Activated T-cell treated with anti-CD3 and anti-CD28 coated beads, Interleukin-2, amount 50 U/mL, for 48 hours (primary cell): Measurements from ENCODE around the gene ABHD5.

Source experiments
- DNase-seq, 2 experiments: peaks; one replicate each; pipeline ENCODE4 v3.0.0-alpha.2; 2020

Gene ABHD5

DNA sequence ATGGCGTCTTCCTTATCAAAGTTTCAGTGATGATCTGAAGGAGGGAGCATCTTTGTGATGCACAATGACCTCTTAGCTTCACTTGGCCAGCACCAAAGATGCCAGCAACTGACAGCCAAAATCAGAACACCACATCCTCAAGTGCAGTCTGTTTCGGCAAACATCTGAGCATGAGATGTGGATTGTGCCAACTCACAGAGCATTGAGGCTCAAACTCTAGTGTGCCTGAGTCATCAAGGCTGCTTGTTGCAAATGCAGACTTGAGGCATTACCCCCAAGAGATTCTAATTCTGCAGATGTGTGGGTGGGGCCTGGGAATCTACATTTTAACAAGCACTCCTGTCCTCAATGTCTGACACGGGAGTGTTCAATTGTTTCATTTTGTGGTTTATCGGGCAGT, 35.8 kb downstream of the ABHD5 start:
- no peak for DNase-seq

DNA sequence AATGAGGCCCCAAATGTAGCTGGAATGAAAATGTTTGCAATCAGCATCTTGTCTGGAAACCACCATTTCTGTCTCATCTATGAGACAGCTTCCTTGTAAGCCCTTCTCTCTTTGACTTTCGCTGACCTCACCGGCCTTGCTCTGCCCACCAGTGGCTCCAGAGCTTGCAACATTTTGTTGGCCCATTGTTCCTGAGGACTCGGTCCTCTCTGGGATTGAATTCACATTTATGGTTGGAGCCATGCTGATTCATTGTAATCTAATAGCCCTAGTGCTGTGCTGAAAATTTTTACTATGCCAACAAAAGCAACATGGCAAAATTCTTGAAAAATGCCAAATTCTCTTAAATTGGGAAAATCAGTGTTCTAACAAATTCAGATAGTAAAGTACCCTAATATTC, 37.2 kb downstream of the ABHD5 start:
- no peak for DNase-seq

DNA sequence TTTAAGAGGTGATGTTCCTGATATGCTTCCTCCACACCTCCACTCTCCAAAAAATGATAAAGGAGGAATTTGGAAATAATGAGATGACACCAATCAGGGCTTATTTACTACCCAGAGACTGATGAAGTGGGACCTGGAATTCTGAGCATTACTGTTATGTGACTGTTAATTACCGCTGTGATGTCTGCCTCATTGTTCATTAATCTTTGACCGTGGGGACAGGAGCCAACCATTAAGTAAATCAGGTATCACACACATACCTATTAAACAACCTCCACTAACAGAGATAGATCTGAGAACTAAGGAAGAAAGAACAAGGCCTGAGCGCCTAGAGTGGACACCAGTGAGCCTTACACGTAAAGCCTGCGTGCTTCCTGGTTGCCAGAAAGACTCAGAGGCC, 37.7 kb downstream of the ABHD5 start:
- DNase-seq = no peak

DNA sequence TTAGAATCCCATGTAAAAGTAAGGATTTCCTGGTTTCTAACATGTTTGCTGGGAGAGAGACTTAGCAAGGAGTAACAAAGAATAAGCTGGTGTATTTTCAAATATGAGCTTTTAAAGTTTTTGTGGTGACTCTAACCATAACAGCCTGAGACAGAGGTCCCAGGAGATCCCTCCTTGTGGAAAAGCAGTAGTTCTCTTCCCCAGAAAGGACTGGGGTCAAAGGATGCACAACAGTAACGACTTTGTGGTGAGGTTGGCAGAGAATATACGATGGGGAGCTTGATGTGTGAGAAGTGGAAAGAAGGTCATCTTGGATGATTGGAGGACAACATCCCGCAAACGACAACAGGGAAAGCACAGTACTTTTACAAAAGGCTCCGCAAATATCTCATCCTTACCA, 38.2 kb downstream of the ABHD5 start:
- DNase-seq = no peak

DNA sequence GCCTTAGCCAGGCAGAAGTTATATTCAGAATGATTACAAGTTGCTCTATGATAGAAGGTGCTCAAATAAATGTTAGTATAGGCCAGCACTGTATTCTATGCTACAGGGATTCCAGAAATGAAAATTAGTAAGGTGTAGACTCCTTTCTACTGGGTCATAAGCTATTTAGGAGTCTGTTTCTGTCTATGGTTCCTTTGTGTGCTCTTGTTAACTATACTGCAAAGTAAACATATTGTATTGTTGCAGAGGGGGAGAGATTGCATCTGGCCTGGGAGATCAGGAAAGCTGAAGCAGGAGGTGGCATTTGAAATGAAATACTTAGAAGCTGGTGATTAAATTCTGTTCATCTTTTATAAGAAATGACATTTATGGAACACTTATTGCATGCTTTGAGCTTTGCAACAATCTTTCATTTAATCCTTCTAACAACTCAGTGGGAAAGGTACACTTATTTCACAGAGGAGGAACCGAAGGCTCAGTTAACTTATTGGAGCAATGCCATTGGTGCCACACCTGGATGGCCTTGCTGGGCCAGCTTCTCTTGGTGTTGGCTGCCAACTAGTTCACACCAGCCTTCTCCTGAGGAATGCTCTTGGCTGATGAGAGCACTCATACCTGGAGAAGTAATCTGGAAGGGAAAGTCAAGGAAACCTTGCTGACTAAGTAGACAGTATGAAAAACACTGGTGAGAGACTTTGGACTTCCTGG, 39.1 kb downstream of the ABHD5 start:
- DNase-seq = no peak

DNA sequence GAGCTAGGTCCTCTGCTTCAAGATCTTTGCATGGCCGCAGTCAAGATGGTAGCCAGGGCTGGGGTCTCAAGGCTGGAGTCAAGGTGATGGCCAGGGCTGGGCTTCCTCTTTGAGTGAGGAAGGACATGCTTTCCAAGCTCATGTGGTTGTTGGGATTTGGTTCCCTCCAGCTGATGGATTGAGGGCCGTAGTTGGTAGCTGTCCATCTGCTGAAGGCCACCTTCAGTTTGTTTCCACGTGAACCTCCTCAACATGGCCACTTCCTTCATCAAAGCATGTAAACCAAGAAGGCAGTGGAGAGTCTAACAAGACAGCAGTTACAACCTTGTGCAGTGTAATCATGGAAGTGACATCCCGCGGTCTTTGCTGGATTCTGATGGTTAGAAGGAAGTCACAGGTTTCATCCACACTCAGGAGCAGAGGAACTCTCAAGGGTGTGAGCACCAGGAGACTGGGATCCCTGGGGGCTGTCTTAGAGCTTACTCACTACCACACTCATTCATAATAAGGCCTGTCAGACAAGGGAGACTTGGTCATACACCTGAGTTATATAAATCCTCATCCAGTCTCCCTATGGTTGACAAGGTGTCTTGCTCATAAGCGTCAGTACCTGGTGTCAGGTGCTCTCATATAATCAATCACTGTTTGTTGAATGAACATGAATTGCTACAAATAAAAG, 42.1 kb downstream of the ABHD5 start:
- DNase-seq = no peak

DNA sequence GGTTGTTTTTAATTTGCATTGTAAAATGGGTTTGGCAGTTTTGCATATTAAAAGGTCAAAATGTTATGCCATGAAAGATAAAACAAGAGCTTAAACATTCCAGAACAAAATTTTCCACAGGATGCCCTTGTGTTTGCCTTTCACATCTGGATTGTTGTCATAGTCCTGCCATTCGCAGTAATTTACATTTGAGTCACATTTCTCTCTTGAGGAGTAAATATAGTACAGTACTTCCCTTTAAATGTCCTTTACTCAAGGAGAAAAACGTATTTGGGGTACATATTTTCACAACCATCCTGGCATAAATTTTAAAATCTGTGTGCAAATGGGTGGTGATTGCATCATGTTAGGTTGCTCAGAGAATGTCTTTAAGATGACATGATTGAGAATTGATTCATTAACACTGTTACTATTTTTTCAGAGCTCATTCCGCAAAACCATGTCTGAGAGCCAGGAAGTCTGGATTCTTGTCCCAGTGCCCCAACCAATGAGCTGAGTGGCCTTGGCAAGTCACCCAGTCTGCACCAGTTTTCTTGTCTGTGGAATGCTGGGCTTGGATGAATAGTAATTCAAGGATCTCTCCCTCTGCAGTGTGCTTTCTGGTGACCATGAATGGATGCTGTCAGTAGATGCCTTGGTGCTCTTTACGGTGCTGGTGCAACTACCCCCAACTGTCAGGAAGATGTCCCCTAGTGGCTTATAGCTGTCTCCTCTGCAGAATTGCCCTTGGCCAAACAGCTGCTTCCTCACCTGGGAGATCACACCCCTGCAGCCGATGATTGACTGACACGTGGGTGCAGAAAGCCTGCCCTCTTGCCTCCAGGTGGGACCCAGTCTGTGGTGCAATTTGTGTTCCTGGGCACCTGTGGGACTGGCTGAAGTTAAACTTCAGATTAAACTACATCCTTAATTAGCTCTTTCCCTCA, 43.0 kb downstream of the ABHD5 start:
- no peak for DNase-seq

DNA sequence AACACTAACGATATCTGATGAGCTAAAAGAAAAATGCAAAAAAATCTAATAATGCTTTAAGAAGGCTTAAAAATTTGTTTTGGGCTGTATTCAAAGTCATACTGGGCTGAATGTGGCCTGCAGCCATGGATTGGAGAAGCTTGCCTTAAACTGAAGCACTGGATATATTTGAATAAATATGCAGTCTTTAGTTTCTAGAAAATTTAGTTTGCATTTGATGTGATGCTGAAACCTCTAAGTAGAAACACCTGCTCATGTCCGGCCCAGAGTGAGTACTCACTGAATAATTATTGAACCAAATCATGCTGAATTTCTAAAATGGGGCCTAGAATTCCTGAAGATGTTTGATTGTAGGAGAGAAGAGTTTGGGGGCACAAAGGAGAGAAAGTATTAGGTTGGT, 43.9 kb downstream of the ABHD5 start:
- DNase-seq = no peak

DNA sequence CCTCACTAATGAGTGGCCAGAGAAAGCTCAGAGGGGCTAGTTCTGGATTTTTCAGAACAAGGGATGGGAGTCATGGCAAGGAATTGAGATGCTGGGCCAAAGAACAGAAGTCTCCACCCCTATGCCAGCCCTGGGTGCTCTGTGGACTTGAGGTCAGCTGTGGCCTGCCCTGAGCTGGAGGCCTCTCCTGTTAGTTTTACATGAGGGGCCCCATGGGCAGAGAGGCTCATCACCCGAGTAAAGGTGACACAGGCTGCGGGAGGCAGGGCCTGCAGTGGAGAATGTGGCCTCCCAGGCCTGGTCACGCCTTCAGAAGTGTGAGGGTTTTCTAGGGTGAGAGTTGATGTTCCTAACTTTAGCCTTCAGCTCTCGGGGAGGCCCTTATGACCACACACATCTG, 44.9 kb downstream of the ABHD5 start:
- DNase-seq = no peak

DNA sequence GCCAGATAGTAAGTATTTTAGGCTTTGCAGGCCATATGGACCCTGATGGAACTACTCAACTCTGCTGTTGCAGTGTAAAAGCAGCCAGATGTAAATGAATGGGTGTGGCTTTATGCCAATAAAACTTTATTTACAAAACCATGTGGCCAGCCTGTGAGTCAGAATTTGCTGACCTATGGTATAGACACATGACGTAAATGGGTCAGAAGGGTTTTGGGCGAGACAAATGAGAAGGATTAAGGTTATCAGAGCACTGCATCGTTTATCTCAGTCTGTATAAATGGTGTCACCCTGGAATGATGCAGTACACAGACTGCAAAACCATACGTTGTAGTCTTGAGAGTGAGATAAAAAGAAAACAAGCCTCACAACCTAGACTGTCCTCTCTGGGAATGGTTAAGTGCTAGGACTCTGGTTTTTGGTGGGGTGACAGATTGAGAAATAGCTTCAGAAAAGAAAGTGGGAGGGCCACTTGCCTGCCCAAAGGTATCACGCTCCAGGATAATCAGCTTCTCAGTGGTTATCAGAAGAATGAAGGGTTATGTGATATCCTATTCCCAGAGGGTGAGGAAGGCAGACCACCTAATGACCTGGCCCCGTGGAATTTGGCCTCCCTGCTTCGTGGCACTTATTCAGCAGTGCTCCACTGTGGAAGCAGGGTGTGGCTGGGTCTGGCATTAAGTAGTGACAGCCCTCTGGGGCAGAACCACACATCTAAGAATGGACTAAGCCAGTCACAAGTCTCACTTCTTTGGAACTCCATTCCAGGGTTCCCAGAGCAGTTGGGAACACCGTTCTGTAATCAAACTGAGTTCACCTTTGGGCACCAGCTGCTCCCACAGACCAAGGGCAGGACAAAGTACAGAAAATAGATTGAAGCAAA, 46.1 kb downstream of the ABHD5 start:
- no peak for DNase-seq

DNA sequence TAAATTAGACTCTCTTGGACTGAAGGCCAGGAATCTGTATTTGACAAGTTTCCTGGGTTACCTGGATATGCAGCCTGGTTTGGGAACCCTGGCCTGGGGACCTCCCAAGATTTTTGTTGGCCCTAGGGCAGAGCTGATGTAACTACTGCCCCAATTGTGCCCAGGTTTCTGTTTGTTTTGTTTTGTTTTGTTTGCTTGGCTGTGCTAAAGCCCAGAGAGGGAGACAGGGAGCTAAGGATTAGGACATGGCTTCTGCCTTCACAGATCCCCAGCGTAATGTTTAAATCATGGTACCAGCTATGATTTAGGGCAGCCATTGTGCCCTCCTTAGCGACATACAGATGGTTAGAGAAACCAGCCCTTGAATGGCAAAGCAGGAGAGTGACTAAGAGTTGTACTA, 47.6 kb downstream of the ABHD5 start:
- no peak for DNase-seq

DNA sequence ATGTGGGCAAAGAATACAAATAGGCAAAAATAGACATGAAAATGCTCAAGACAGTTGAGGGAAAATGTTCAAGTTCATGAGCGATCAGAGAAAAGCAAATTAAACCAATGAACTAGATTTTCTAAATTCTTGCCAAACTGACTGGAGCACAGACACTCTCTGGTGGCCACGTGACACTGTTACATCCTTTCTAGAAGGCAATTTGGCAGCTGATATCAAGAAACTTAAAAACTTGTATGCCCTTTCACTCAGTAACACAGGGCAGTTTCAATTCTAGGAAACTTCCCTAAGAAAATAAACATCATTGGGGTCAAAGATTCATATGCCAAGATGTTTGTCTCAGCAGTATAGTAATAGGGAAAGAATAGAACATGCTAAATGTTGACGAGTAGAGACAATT, 52.2 kb downstream of the ABHD5 start:
- no peak for DNase-seq

DNA sequence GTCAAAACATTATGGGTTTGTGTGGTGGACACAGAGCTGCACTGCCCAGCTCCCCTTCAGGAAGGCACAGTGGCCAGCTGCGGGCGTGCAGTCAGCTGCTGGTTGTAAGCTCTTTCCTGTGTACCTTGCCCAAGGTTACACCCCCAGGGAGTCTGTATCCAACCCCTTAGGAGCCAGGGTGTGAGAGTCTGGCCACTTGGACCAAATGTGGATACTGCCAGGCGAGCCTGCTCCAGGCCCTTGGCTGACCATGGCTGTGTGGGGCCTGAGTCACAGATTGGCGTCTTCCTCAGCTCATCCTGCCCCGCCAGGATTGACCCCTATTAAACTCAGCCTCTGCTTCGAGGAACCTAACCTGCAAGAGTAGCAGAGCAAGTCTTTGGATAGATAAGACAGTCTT, 56.9 kb downstream of the ABHD5 start:
- DNase-seq = no peak

DNA sequence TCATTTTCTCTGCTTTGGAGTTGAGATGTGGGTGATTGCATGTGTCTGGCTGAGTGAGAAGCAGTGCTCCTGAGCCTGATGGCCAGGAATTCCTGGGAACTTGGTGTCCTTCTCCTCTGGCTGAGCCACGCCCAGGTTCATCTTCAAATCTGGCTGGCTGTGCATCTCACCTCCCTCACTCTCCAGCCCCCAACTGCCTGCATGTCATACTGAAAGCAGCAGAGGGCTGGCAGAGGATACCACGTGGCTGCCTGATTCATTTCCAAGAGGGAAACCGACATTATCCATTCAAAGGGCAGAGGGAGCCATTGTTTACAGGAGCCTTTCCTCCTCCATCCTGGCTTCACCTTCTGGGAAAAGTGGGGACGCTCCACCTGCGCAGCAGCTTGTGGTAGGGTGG, 57.4 kb downstream of the ABHD5 start:
- DNase-seq = no peak

DNA sequence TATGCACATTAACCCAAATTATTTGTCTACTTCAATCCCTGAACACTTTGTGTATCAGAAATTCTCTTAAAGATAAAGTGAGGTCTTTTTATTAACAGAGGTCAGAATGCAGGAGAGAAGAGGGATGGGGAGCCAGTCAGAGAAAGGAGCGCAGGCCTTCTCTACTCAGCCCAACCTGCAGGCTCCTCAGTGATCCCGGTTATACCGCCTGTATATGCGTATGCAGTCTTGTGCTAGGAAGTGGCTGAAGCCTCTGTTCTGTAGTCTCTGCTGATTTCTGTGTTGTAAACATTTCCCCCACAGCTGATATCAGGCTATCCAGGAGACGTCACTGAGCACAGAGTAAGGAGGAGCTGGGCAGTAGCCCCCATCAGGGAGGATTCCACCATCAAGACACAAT, 57.9 kb downstream of the ABHD5 start:
- no peak for DNase-seq

DNA sequence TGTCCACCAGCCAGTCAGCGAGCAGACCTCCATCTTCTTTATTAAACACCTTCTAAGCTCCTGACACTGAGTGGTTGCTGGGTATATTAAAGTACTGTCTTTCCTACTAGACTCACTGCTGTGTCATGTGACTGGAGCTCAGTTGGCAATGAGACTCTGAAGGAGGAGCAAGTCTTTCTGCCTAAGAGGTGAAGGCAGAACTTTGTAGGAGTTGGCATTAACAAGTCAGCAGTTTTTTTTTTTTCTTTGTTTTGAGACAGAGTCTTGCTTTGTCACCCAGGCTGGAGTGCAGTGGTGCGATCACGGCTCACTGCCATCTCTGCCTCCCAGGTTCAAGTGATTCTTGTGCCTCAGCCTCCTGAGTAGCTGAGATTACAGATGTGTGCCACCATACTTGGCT, 62.2 kb downstream of the ABHD5 start:
- DNase-seq = no peak

DNA sequence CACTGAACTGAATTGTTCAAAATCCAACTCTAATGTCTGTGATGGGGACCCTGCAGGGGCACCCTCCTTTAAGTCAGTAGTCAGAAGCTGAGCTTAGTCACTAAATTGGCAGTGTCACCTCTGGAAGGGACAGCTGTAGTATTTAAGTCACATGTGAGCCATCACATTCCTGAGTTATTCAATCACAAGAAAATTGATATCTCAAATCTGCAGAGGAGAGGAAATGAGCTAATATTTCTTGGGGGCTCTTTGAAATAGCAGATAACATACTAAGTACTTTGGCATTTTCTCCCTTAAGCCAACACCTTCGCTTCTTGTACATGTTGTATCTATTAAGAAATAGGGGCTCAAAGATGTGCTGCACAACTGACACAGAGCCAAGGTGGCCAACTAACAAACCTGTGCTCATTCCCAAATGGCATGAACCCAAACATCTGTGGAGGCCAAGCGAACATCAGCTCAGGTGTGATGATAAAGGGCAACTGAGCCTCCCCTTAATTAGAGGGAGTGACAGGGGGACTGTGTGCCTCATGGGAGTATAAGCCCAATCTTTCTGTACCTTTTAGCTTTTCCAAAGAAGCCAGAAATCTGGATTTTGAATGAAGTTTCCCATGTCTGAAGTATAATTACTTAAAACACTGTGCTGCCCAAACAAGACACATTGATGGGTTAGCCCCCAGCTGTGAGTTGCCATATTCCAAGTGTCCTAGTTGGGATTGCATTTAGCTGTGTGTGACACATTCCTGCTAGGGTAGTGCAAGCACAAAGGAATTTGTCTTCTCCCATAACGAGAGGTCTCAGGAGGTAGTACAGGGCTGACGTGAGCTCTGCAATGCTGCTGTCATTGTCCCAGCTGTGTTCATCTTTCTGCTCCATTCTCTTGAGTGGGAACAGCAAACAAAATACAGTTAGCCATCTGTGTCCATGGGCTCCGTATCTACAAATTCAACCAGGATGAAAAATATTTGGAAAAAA, 63.3 kb downstream of the ABHD5 start:
- DNase-seq = no peak

DNA sequence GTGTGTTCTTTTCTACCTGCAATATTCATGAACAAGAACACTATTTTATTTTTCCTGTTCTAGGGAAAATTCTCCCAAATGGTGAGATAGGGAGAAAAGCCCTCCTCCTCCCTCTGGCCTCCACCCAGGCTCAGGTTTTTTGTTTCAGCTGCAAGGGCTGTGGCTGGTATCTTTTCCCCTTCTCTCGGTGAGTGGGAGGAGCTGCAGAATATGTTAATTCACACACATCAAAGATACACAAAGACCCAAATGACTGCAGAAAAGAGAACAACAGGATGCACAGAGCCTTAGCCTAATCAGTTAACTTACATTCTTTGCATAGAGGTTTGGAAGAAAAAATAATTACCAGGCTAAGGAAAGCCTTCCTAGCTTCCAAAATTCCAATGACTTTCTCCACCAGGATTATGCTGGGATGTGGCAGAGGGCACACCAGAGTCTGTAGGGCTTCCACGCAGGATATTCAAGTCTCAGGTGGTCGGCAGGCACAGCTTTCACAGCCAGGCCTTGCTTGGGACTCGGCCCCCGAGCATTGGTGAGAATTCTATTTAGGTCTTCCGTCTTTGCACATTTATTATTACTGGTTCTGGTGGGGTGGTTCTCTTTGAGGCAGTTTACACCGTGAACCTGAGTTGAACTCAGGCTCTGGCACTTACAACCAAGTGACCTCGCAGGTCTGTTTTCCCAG, 64.9 kb downstream of the ABHD5 start:
- DNase-seq = no peak

DNA sequence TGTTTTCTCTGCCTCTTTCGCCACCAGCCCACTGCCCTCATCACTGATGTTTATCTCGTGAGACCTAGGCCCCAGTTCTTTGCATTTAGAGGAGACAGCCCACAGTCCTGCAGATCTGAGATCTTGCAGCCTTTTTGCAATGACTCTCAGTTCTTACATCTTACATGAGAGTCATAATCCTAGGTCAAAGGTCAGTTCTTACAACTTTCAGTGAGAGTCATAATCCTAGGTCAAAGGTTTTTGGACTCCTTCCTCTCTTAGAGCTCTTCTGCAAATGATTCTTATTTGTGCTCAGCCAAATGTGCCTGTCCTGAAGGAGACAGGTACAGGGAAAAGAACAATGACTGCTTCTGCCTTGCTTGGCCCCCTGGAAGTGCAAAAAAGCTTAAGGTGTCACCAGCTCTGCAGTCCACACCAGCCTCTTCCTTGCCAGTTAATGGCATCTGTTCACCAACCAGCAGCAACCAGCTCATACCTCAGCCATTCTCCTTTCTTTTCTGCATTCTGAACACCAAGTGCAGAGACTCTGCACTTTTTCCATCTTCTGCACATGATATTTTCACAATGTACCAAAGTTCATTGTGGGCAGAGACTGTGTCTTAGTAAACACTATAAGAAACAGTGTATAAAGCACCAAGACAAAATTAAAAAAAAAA, 67.1 kb downstream of the ABHD5 start:
- DNase-seq = no peak

DNA sequence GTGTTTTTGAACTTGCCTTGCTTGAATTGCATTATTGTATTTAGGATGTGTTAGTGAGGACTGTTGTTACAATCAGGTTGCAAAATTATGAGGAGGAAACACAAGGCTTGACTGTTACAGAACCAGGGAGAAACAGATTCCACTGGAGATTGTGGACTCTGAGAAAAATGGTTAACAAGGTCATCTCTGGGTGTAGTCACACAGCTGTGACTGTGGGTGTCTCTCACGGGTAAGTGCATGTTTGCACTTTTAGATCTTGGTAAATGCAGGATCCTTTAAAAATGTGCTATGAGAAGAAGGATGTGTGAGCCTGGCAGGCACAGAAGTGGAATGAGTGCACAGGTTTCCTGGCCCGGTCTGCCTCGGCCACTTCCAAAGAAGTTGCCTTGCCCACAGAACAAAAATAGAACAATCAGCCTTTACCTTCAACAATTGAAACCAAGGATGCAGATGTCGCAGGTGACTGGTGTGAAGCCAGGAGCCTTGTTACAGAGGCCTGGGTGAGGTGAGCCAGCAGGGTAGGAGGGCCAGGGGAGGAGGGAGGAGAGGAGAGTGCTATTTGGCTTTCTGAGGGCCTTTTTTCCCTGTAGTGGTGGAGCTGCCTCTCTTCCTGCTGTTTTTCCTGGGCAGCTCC, 68.0 kb downstream of the ABHD5 start:
- no peak for DNase-seq
